ENCODE measurements around the gene CLASP1.
"Not testable (repeated sequence)": the region's sequence is repeated elsewhere in the genome, so short reads cannot be mapped to it uniquely, and the experiment has no call there.

- TF ChIP-seq POLR2AphosphoS5 (IDR thresholded peaks at IDR 0.05; ENCODE audit: low read depth, low read length); ZNF274 (IDR thresholded peaks at IDR 0.05; ENCODE audit: borderline replicate concordance, extremely low read depth, low read length); ATF2 (IDR thresholded peaks at IDR 0.05; ENCODE audit: low read length); POLR2A (IDR thresholded peaks at IDR 0.05; ENCODE audit: control extremely low read depth in 1 of 2, low read depth in 2 of 2, low read length in 2 of 2); HDAC2 (IDR thresholded peaks at IDR 0.05; ENCODE audit: borderline replicate concordance in 1 of 2, low read depth in 2 of 2, low read length in 2 of 2); SP1 (IDR thresholded peaks at IDR 0.05; ENCODE audit: low read depth, low read length); FOSL1 (IDR thresholded peaks at IDR 0.05; ENCODE audit: insufficient read depth, low read depth, low read length); SIN3A (conservative IDR thresholded peaks at IDR 0.05 in 1 of 2, IDR thresholded peaks at IDR 0.05 in 1 of 2; ENCODE audit: low read depth in 1 of 2, low read length in 2 of 2); CTCF (IDR thresholded peaks at IDR 0.05; ENCODE audit: control extremely low read depth in 1 of 3, insufficient read depth in 1 of 3, low read depth in 1 of 3, low read length in 3 of 3); CHD2 (IDR thresholded peaks at IDR 0.05; ENCODE audit: low read length); KDM5A (IDR thresholded peaks at IDR 0.05; ENCODE audit: low read length); SIX5 (IDR thresholded peaks at IDR 0.05; ENCODE audit: low read depth, low read length): not testable (repeated sequence)
Observed at GRCh38 chr2:121438290-121438689, 211.0 kb downstream of the CLASP1 start.

Measured in H1 (cell line).